SH-SY5Y (cell line): ENCODE results near the gene OTOP2.

ENCODE experiments used
- GATA2 ChIP-seq: IDR thresholded peaks from 2 replicates; pipeline ENCODE4 v1.6.1; 2011; ENCODE audit warnings: mild to moderate bottlenecking, low read depth, low read length
- GATA3 ChIP-seq: IDR thresholded peaks from 2 replicates; pipeline ENCODE4 v1.6.1; 2011; ENCODE audit warnings: low read depth, mild to moderate bottlenecking, low read length, moderate library complexity

- TF ChIP-seq GATA2 (no peak), GATA3 (no peak)
Measured at GRCh38 chr17:74964988-74965622, 41.0 kb downstream of the OTOP2 start.
